ENCODE measurements around the gene STAG3.
"Not testable (repeated sequence)": the region's sequence is repeated elsewhere in the genome, so short reads cannot be mapped to it uniquely, and the experiment has no call there.

GRCh38 chr7:100246121-100246864, 68.6 kb downstream of the STAG3 start:
- not testable (repeated sequence) for TF ChIP-seq POLR2A (IDR thresholded peaks at IDR 0.05; ENCODE audit: low read length); GATA1 (IDR thresholded peaks at IDR 0.05; ENCODE audit: low read depth, low read length)
